ENCODE data around the gene IGSF6.

- TF ChIP-seq EZH2 (IDR thresholded peaks at IDR 0.05) (no peak), POLR2AphosphoS5 (IDR thresholded peaks at IDR 0.05; ENCODE audit: borderline replicate concordance, low read depth, low read length) (no peak)
Observed at GRCh38 chr16:21641916-21642315, 10.5 kb downstream of the IGSF6 start.
